Endothelial cell of umbilical vein (primary cell): Measurements from ENCODE around the gene OR4K14. TPM values are rescaled to one million over a fixed set of nuclear protein-coding genes. Genes with fewer than 3 reads are reported as not detected.

Experiments
- BruUV-seq: library from RNA; stranded (reverse); fragments of 400-500 nt; replicated peaks from 2 replicates; lab custom pipeline; 2021; lab: Mats Ljungman, UMichigan
- CTCF ChIA-PET: fragments of 300-600, 350-600 bp; sonication (Branson Sonifier 250); formaldehyde crosslinking; loops from one replicate; lab custom pipeline; 2021; ENCODE audit warnings: antibody characterized with exemption, inconsistent platforms; lab: Charles Lee
- POLR2A ChIA-PET: fragments of 300-600, 350-600 bp; sonication (Branson Sonifier 250); formaldehyde crosslinking; loops from one replicate; lab custom pipeline; 2021; ENCODE audit warnings: antibody characterized with exemption, inconsistent platforms; lab: Charles Lee
- DNase-seq: peaks from one replicate; pipeline ENCODE4 v3.0.0-alpha.2; 2011; ENCODE audit warnings: low read depth, low spot score
- FAIRE-seq: peaks from 2 replicates; lab custom pipeline; 2011; peaks lifted over from hg19 to GRCh38; lab: Jason Lieb, UNC
- H2AFZ ChIP-seq: 2 replicates; pipeline ENCODE4 v1.6.0; 2012; ENCODE audit warnings: low read depth, low read length, control low read depth, inconsistent platforms
- H3K27ac ChIP-seq: 2 replicates; pipeline ENCODE4 v1.5.1; 2011; ENCODE audit warnings: low read depth, mild to moderate bottlenecking, control low read depth, low read length, moderate library complexity; ENCODE audit not compliant: insufficient read depth
- H3K27me3 ChIP-seq, 2 experiments: 2 replicates each; pipeline versions ENCODE4 v1.6.0 to v1.6.1; 2011; ENCODE audit warnings: low read length in 2 of 2, mixed read lengths in 1 of 2; ENCODE audit not compliant: control insufficient read depth in 2 of 2, insufficient read depth in 2 of 2
- H3K36me3 ChIP-seq, 2 experiments: 2 replicates in 1 of 2; 3 replicates in 1 of 2; pipeline ENCODE4 v1.5.1; 2011; ENCODE audit warnings: low read length in 2 of 2, mild to moderate bottlenecking in 1 of 2, moderate library complexity in 1 of 2; ENCODE audit not compliant: control insufficient read depth in 2 of 2, insufficient read depth in 2 of 2; ENCODE audit errors: extremely low read depth in 1 of 2
- H3K4me1 ChIP-seq: 3 replicates; pipeline ENCODE4 v1.5.1; 2011; ENCODE audit warnings: mild to moderate bottlenecking, low read length; ENCODE audit not compliant: control insufficient read depth, insufficient read depth; ENCODE audit errors: extremely low read depth
- H3K4me2 ChIP-seq: 2 replicates; pipeline ENCODE4 v1.6.1; 2011; ENCODE audit warnings: low read length, control low read depth, mixed read lengths; ENCODE audit not compliant: insufficient read depth
- H3K4me3 ChIP-seq, 3 experiments: fragments of 200-600 bp in 1 of 3; sonication (generic), shearing (Covaris generic) in 1 of 3; replicated peaks in 1 of 3; 2 replicates each; pipeline ENCODE4 v1.5.1; 2011 to 2016; ENCODE audit warnings: control low read depth in 3 of 3, low read length in 3 of 3, mild to moderate bottlenecking in 2 of 3, inconsistent platforms in 1 of 3, low read depth in 1 of 3, moderate library complexity in 1 of 3; ENCODE audit not compliant: insufficient read depth in 1 of 3
- H3K79me2 ChIP-seq: 2 replicates; pipeline ENCODE4 v1.6.0; 2012; ENCODE audit warnings: low read length, inconsistent platforms; ENCODE audit not compliant: control insufficient read depth, insufficient read depth
- H3K9ac ChIP-seq: replicated peaks from 2 replicates; pipeline ENCODE3; 2011; ENCODE audit warnings: low read length, control low read depth; ENCODE audit not compliant: insufficient read depth; ENCODE audit errors: extremely low read depth
- H3K9me1 ChIP-seq: replicated peaks from 3 replicates; pipeline ENCODE4 v1.6.0; 2011; ENCODE audit warnings: mild to moderate bottlenecking, low read length; ENCODE audit not compliant: control insufficient read depth, insufficient read depth; ENCODE audit errors: extremely low read depth
- H3K9me3 ChIP-seq: replicated peaks from 2 replicates; pipeline ENCODE4 v1.5.1; 2012; ENCODE audit warnings: low read length, inconsistent platforms; ENCODE audit not compliant: control insufficient read depth, insufficient read depth
- H4K20me1 ChIP-seq: replicated peaks from 2 replicates; pipeline ENCODE3; 2011; ENCODE audit warnings: mild to moderate bottlenecking, low read length; ENCODE audit not compliant: control insufficient read depth, insufficient read depth; ENCODE audit errors: extremely low read depth
- CTCF ChIP-seq, 2 donors: IDR thresholded peaks; 1 replicate in 1 of 2; 2 replicates in 1 of 2; pipeline ENCODE4 v1.5.1; 2011; ENCODE audit warnings: low read length in 2 of 2, mild to moderate bottlenecking in 2 of 2, moderate library complexity in 2 of 2, control low read depth in 1 of 2, inconsistent platforms in 1 of 2, low read depth in 1 of 2; ENCODE audit not compliant: insufficient read depth in 1 of 2; ENCODE audit errors: extremely low read depth in 1 of 2
- EZH2 ChIP-seq: IDR thresholded peaks from 2 replicates; pipeline ENCODE4 v1.6.1; 2012; ENCODE audit warnings: borderline replicate concordance, low read depth, mild to moderate bottlenecking, moderate library complexity, low read length, inconsistent platforms; ENCODE audit not compliant: severe bottlenecking
- FOS ChIP-seq: IDR thresholded peaks from 2 replicates; pipeline ENCODE4 v1.6.1; 2011; ENCODE audit warnings: mild to moderate bottlenecking, low read length, moderate library complexity, borderline replicate concordance; ENCODE audit not compliant: insufficient read depth
- GATA2 ChIP-seq: IDR thresholded peaks from 2 replicates; pipeline ENCODE4 v1.7.0; 2011; ENCODE audit warnings: low read depth, mild to moderate bottlenecking, moderate library complexity, mixed read lengths, low read length; ENCODE audit not compliant: insufficient read length, insufficient read depth
- JUN ChIP-seq: IDR thresholded peaks from 2 replicates; pipeline ENCODE4 v1.6.1; 2011; ENCODE audit warnings: borderline replicate concordance, low read depth; ENCODE audit not compliant: insufficient read length, insufficient read depth
- MYC ChIP-seq: IDR thresholded peaks from one replicate; pipeline ENCODE4 v1.6.1; 2011; ENCODE audit warnings: mild to moderate bottlenecking, low read depth, low read length
- POLR2A ChIP-seq: IDR thresholded peaks from 2 replicates; pipeline ENCODE4 v1.6.1; 2012; ENCODE audit warnings: low read depth, mild to moderate bottlenecking, control low read depth, low read length
- POLR2AphosphoS5 ChIP-seq: IDR thresholded peaks from 2 replicates; pipeline ENCODE4 v1.6.1; 2012; ENCODE audit warnings: low read depth, mild to moderate bottlenecking, control low read depth, low read length, moderate library complexity; ENCODE audit not compliant: insufficient read depth
- dilution Hi-C: fragments of 300-500 bp; cut with MboI; formaldehyde crosslinking; loops from one replicate; pipeline ENCODE4 v1.15.0; 2019; ENCODE audit warnings: low sequenced_read_pairs; ENCODE audit not compliant: extremely low pct_ligation_motif_present
- intact Hi-C: fragments of 100-400 bp; cut with micrococcal nuclease; formaldehyde crosslinking; loops from one replicate; pipeline ENCODE4 v1.10.0; 2022
- polyA plus RNA-seq, 4 experiments: library from polyadenylated mRNA; depleted of rRNA in 3 of 4; stranded (reverse) in 3 of 4; unstranded in 1 of 4; fragments of >200 nt; gene quantifications; 2 replicates each; pipeline versions ENCODE4 v1.2.1 to v1.2.3, GENCODE V29; 2011 to 2012; ENCODE audit warnings: missing spikeins in 1 of 4
- total RNA-seq: library from RNA; stranded (reverse); gene quantifications from 2 replicates; pipeline ENCODE4 v1.2.3, GENCODE V29; 2021
- TF ChIP-seq, protein P1 (sequence below): IDR thresholded peaks from 2 replicates; pipeline ENCODE4 v1.6.1; 2011; ENCODE audit not compliant: insufficient read depth, insufficient read length

The OR4K14 gene
- total and polyA plus RNA-seq, 2 donors (not counting 3 experiments of a cell fraction or from before 2014, with no cell fraction given), result not detected

DNA sequence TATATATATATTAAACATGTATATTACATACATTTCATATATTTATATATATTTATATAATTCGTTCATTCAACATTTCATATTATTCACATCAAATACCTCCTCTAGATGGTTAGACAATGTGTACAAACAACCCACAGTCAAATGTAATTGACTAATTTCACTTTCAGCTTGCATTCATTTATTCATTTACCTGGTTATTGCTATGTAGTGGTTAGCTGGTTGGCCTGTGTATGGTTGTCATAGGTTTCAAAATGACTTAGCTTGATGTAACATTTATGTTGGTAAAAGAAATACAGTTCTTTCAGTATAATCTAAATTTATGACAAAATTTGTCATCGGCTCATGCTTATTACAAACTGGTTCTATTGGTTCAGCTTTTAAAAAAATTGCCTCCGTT is 16.3 kb upstream of the OR4K14 start:
- BruUV-seq, result no TSS peak

DNA sequence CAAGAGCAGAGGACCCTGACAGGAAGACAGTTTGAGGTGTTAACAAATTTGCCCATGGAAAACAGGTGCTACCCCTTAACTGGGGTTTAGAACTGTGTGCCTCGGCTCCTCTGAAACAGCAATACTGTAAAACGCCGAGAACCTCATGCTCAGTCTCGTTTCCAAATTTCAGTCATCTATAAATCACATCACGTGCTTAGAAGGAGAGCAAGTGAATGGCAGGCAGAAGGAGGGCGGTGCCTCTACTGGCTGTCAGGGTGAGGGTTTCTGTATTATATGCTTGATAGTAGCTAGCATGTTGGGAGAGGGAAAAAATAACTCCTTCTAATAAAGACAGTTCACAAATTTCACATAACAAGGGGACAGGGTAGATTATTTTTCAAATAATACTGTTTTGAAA is 12.0 kb upstream of the OR4K14 start:
- dilution Hi-C loops (no loop called here), intact Hi-C loops (no loop called here)
- no peak for TF ChIP-seq GATA2
- no peak for TF ChIP-seq FOS
- TF ChIP-seq MYC, result no peak
- no peak for TF ChIP-seq CTCF (IDR thresholded peaks at IDR 0.05; ENCODE audit: extremely low read depth in 1 of 2, insufficient read depth in 1 of 2, low read depth in 1 of 2, low read length in 2 of 2)
- TF ChIP-seq EZH2, result no peak
- no peak for TF ChIP-seq POLR2A
- TF ChIP-seq JUN, result no peak
- TF ChIP-seq, protein P1, sequence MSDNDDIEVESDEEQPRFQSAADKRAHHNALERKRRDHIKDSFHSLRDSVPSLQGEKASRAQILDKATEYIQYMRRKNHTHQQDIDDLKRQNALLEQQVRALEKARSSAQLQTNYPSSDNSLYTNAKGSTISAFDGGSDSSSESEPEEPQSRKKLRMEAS, result no peak
- TF ChIP-seq POLR2AphosphoS5, result no peak
- H3K9me3 ChIP-seq, result peaks cover 7% of the 10 kb centered on the region
- H3K27ac ChIP-seq, result no peak overlapping the region
- H2AFZ ChIP-seq, result no peak overlapping the region
- no peaks in the 10 kb centered on the region for H3K79me2 ChIP-seq
- no peaks in the 10 kb centered on the region for H3K4me1 ChIP-seq
- H3K4me2 ChIP-seq, result no peak overlapping the region
- no peak overlapping the region for H3K9ac ChIP-seq
- no peaks in the 10 kb centered on the region for H3K9me1 ChIP-seq
- CTCF ChIA-PET, result no interaction called here
- no peak overlapping the region for H3K4me3 ChIP-seq
- BruUV-seq, result no TSS peak
- FAIRE-seq (no peak), DNase-seq (no peak)
- H3K27me3 ChIP-seq, result no peaks in the 10 kb centered on the region
- no peaks in the 10 kb centered on the region for H4K20me1 ChIP-seq
- H3K36me3 ChIP-seq, result no peaks in the 10 kb centered on the region
- POLR2A ChIA-PET, result no interaction called here

More for the DNA sequence above, 16.3 kb upstream of the OR4K14 start:
- Histone ChIP-seq H3K9ac (no peak overlapping the region), H3K27me3 (no peaks in the 10 kb centered on the region), H3K4me2 (no peak overlapping the region), H3K27ac (no peak overlapping the region), H2AFZ (no peak overlapping the region), H3K4me3 (no peak overlapping the region), H3K79me2 (no peaks in the 10 kb centered on the region), H3K9me1 (no peaks in the 10 kb centered on the region), H3K9me3 (peaks cover 7% of the 10 kb centered on the region), H4K20me1 (no peaks in the 10 kb centered on the region), H3K36me3 (no peaks in the 10 kb centered on the region), H3K4me1 (no peaks in the 10 kb centered on the region)
- ChIA-PET CTCF (no interaction called here), POLR2A (no interaction called here)
- no peak for FAIRE-seq
- intact Hi-C loops (no loop called here), dilution Hi-C loops (no loop called here)
- DNase-seq, result no peak
- TF ChIP-seq EZH2 (no peak), MYC (no peak), FOS (no peak), POLR2AphosphoS5 (no peak)
- TF ChIP-seq, protein P1, result no peak
